ENCODE data around the gene ALDH5A1.

- no peak for TF ChIP-seq CTCF (IDR thresholded peaks at IDR 0.05)
- no peak for TF ChIP-seq POLR2A (IDR thresholded peaks at IDR 0.05)
Observed at GRCh38 chr6:24464253-24465038, 30.3 kb upstream of the ALDH5A1 start.
